Hepatocyte (in vitro differentiated cells): ENCODE data around the gene ATOX1. TPM values are rescaled to one million over a fixed set of nuclear protein-coding genes. Genes with fewer than 3 reads are reported as not detected.

Source experiments
- polyA plus RNA-seq: library from polyadenylated mRNA; unstranded; fragments of >200 nt; fragmentation: Nextera tagmentation; extraction: Ambion mirVana; gene quantifications from 2 replicates; pipeline ENCODE4 v1.2.1, GENCODE V29; 2016
- small RNA-seq: library from RNA; depleted of rRNA; stranded (forward); fragments of <200 nt; gene quantifications from one replicate; pipeline ENCODE3, GENCODE V24; 2014
- total RNA-seq: library from RNA; depleted of rRNA; stranded (reverse); fragments of >200 nt; gene quantifications from 2 replicates; pipeline ENCODE4 v1.2.3, GENCODE V29; 2014

The ATOX1 gene
- total and polyA plus RNA-seq, 2 experiments from 2014 or later: 112 to 348 TPM

Small RNAs within 50 kb of the gene (small RNA-seq; reads per million reads assigned to genes)
- gene RN7SKP232: not detected

Other genes starting within 250 kb of the ATOX1 start
- 0.40 and 0.72 TPM in 2 replicates for gene FAT2, start 167.3 kb downstream of the ATOX1 start, total RNA-seq
- gene FAT2, start 167.3 kb downstream of the ATOX1 start, polyA plus RNA-seq: 0.10 and 0.55 TPM in 2 replicates
- gene SPARC, start 71.7 kb downstream of the ATOX1 start, total RNA-seq: 4,086 and 4,089 TPM in 2 replicates
- gene SPARC, start 71.7 kb downstream of the ATOX1 start, polyA plus RNA-seq: 15,889 and 16,729 TPM in 2 replicates
- 143 and 151 TPM in 2 replicates for gene G3BP1, start 13.3 kb upstream of the ATOX1 start, total RNA-seq
- 117 and 123 TPM in 2 replicates for gene G3BP1, start 13.3 kb upstream of the ATOX1 start, polyA plus RNA-seq
- not detected in 2 replicates for gene GLRA1, start 166.2 kb upstream of the ATOX1 start, total RNA-seq
- gene GLRA1, start 166.2 kb upstream of the ATOX1 start, polyA plus RNA-seq: not detected in 2 replicates